MCF 10A (cell line): ENCODE data around the gene GLOD4. TPM values are rescaled to one million over a fixed set of nuclear protein-coding genes. Genes with fewer than 3 reads are reported as not detected.
A peak's percentile ranks its signal among the peaks of the same experiment; 100 is the strongest.

ENCODE experiments used
- BruUV-seq: library from RNA; stranded (reverse); fragments of 400-500 nt; replicated peaks from 2 replicates; lab custom pipeline; 2021; lab: Mats Ljungman, UMichigan
- CTCF ChIA-PET: fragments of 300-600 bp; sonication (Branson Sonifier 250); formaldehyde crosslinking; extraction: SDS; loops from one replicate; lab custom pipeline; 2021; ENCODE audit warnings: antibody characterized with exemption, inconsistent platforms; lab: Yijun Ruan, JAX
- POLR2A ChIA-PET: fragments of 300-600, 350-650 bp; sonication (Branson Sonifier 250); formaldehyde crosslinking; extraction: SDS; loops from one replicate; lab custom pipeline; 2020; ENCODE audit warnings: antibody characterized with exemption, inconsistent platforms; lab: Yijun Ruan, JAX
- DNase-seq: peaks from one replicate; pipeline ENCODE4 v3.0.0-alpha.2; 2018; ENCODE audit not compliant: unreplicated experiment
- H3K27ac Mint-ChIP-seq: one replicate; pipeline ENCODE4 v1.8.0; 2022; ENCODE audit warnings: mild to moderate bottlenecking, low read depth, mixed read lengths; ENCODE audit not compliant: unreplicated experiment
- H3K27me3 Mint-ChIP-seq: one replicate; pipeline ENCODE4 v1.8.0; 2022; ENCODE audit warnings: mixed read lengths; ENCODE audit not compliant: insufficient read depth, unreplicated experiment
- H3K36me3 Mint-ChIP-seq: one replicate; pipeline ENCODE4 v1.8.0; 2022; ENCODE audit warnings: mild to moderate bottlenecking, moderate library complexity, mixed read lengths; ENCODE audit not compliant: insufficient read depth, unreplicated experiment
- H3K4me1 Mint-ChIP-seq: one replicate; pipeline ENCODE4 v1.8.0; 2022; ENCODE audit warnings: mixed read lengths; ENCODE audit not compliant: insufficient read depth, unreplicated experiment
- H3K4me3 Mint-ChIP-seq: one replicate; pipeline ENCODE4 v1.8.0; 2022; ENCODE audit warnings: mild to moderate bottlenecking, moderate library complexity, mixed read lengths; ENCODE audit not compliant: unreplicated experiment
- H3K9me3 Mint-ChIP-seq: one replicate; pipeline ENCODE4 v1.8.0; 2022; ENCODE audit warnings: mixed read lengths; ENCODE audit not compliant: unreplicated experiment
- intact Hi-C: fragments of 100-400 bp; cut with micrococcal nuclease; formaldehyde crosslinking; loops from 2 replicates; pipeline ENCODE4 v1.14.1; 2022
- total RNA-seq: library from RNA; stranded (reverse); gene quantifications from 2 replicates; pipeline ENCODE4 v1.2.3, GENCODE V29; 2022
- TF ChIP-seq, protein P1 (sequence below): fragments of 200-600 bp; IDR thresholded peaks from one replicate; pipeline ENCODE4 v1.8.0; 2022; ENCODE audit warnings: antibody characterized with exemption, mild to moderate bottlenecking; ENCODE audit not compliant: unreplicated experiment

The GLOD4 gene
- total RNA-seq, 1 experiment from 2014 or later: 62.6 TPM

DNA sequence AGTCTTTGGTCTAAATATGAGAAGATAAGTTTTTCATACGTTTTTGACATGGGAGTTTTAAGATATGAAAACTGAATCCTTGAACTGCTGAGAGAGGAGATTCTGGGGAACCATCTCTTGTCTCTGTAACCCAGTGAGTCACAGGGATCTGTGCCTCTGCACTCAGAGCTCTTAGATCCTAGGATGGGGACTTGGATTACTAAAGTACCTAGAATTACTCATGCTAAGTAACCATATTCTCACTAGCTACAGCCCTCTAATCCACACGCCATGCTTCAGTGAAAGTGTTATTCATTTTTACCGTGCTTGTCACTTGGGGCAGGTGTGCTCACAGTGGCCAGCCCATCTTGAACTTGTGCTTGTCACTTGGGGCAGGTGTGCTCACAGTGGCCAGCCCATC, 2.1 kb upstream of the GLOD4 start:
- Mint-ChIP-seq H3K4me1 (peaks cover 10% of the 10 kb centered on the region), H3K4me3 (peak overlapping the region; percentile 99), H3K27me3 (no peaks in the 10 kb centered on the region), H3K9me3 (no peaks in the 10 kb centered on the region), H3K27ac (no peak overlapping the region), H3K36me3 (peaks cover 56% of the 10 kb centered on the region)
- BruUV-seq: no TSS peak
- ChIA-PET POLR2A (interaction anchor here (1.2 kb wide), 1 partner anchor 55 kb away, joined by 5 read pairs; no protein-coding TSS in a partner anchor), CTCF (no interaction called here)
- intact Hi-C loops: no loop called here
- no peak for DNase-seq
- TF ChIP-seq, protein P1, sequence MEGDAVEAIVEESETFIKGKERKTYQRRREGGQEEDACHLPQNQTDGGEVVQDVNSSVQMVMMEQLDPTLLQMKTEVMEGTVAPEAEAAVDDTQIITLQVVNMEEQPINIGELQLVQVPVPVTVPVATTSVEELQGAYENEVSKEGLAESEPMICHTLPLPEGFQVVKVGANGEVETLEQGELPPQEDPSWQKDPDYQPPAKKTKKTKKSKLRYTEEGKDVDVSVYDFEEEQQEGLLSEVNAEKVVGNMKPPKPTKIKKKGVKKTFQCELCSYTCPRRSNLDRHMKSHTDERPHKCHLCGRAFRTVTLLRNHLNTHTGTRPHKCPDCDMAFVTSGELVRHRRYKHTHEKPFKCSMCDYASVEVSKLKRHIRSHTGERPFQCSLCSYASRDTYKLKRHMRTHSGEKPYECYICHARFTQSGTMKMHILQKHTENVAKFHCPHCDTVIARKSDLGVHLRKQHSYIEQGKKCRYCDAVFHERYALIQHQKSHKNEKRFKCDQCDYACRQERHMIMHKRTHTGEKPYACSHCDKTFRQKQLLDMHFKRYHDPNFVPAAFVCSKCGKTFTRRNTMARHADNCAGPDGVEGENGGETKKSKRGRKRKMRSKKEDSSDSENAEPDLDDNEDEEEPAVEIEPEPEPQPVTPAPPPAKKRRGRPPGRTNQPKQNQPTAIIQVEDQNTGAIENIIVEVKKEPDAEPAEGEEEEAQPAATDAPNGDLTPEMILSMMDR: no peak

GRCh38 chr17:778096-778495, 4.0 kb downstream of the GLOD4 start:
- no peaks in the 10 kb centered on the region for H3K27me3 Mint-ChIP-seq
- TF ChIP-seq, protein P1: no peak
- DNase-seq: no peak
- intact Hi-C loops: no loop called here
- POLR2A ChIA-PET: no interaction called here
- CTCF ChIA-PET: interaction anchor here (1.2 to 5.4 kb wide), 2 partner anchors 202 to 203 kb away, joined by 3 to 41 read pairs; partner anchors contain the start of gene NXN
- H3K4me3 Mint-ChIP-seq: no peak overlapping the region
- no peaks in the 10 kb centered on the region for H3K9me3 Mint-ChIP-seq
- peaks cover 5% of the 10 kb centered on the region for H3K4me1 Mint-ChIP-seq
- H3K27ac Mint-ChIP-seq: no peak overlapping the region
- H3K36me3 Mint-ChIP-seq: peaks cover 71% of the 10 kb centered on the region
- BruUV-seq: no TSS peak

DNA sequence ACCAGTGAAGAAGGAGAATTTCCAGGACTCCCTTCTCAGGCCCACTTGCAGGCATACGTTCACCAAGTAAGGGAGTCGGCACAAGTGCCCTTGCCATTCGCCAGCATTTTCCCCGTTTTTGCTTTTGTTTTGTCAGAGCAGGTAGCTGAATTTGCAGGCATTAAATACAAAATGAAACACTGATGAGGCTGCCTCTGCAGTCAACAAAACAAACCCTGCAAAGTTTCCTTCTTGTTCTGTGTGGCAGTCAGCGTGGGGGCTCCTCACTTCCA, 7.8 kb downstream of the GLOD4 start:
- Mint-ChIP-seq H3K4me1 (no peaks in the 10 kb centered on the region), H3K4me3 (no peak overlapping the region), H3K9me3 (no peaks in the 10 kb centered on the region), H3K27me3 (no peaks in the 10 kb centered on the region), H3K36me3 (peaks cover 92% of the 10 kb centered on the region), H3K27ac (peak overlapping the region; percentile 9)
- intact Hi-C loops: no loop called here
- POLR2A ChIA-PET: interaction anchor here (0.6 to 1.9 kb wide), 2 partner anchors 8 to 13 kb away, joined by 3 to 12 read pairs; partner anchors contain the start of genes GLOD4 and MRM3
- CTCF ChIA-PET: no interaction called here
- BruUV-seq: no TSS peak
- TF ChIP-seq, protein P1: no peak
- DNase-seq: no peak

- no peak for DNase-seq
- H3K27me3 Mint-ChIP-seq: no peaks in the 10 kb centered on the region
- CTCF ChIA-PET: interaction anchor here (1.5 kb wide), 1 partner anchor 226 kb away, joined by 3 read pairs; no protein-coding TSS in a partner anchor
- H3K36me3 Mint-ChIP-seq: peaks cover 92% of the 10 kb centered on the region
- H3K9me3 Mint-ChIP-seq: no peaks in the 10 kb centered on the region
- TF ChIP-seq, protein P1: no peak
- H3K4me1 Mint-ChIP-seq: no peaks in the 10 kb centered on the region
- BruUV-seq: no TSS peak
- POLR2A ChIA-PET: interaction anchor here (1.9 kb wide), 1 partner anchor 9 kb away, joined by 12 read pairs; the partner anchor contains the start of genes GLOD4 and MRM3
- intact Hi-C loops: no loop called here
- no peak overlapping the region for H3K4me3 Mint-ChIP-seq
- peak overlapping the region; percentile 9 for H3K27ac Mint-ChIP-seq
These were observed 8.4 kb downstream of the GLOD4 start for GRCh38 chr17:773467-774312.
